ENCODE results near the gene DAPL1. TPM values are rescaled to one million over a fixed set of nuclear protein-coding genes. Genes with fewer than 3 reads are reported as not detected.

DAPL1 gene
- total RNA-seq, 2 experiments from 2014 or later = not detected

DNA sequence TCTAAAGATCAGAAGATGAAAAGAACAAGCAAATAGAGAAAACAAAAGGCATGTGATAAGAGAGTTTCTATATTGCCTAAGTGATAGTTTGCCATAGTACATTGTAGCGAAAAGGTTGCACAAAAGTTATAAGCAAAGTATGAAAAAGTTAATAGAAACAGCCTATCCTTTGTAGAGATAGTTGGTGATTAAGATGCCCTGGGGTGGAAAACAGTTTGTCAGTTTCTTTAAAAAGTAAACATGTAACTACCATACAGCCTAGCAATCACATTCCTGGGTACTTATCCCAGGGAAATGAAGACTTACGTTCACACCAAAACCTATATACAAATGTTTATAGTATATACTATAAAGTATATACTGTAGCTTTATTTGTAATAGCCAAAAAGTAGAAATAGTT, 16.9 kb upstream of the DAPL1 start:
- DNase-seq (no peak), ATAC-seq (no peak)
- H3K27me3 Mint-ChIP-seq = peaks cover 7% of the 10 kb centered on the region
- ChIA-PET CTCF (no interaction called here), POLR2A (no interaction called here)
- H3K9me3 Mint-ChIP-seq (ENCODE audit: low read depth) = no peaks in the 10 kb centered on the region
- H3K4me1 Mint-ChIP-seq = no peaks in the 10 kb centered on the region
- no peak overlapping the region for H3K27ac Mint-ChIP-seq
- intact Hi-C loops (cut with DNase I, micrococcal nuclease) = no loop called here
- no peaks in the 10 kb centered on the region for H3K36me3 Mint-ChIP-seq (ENCODE audit: low read depth)
- H3K4me3 Mint-ChIP-seq = no peak overlapping the region

DNA sequence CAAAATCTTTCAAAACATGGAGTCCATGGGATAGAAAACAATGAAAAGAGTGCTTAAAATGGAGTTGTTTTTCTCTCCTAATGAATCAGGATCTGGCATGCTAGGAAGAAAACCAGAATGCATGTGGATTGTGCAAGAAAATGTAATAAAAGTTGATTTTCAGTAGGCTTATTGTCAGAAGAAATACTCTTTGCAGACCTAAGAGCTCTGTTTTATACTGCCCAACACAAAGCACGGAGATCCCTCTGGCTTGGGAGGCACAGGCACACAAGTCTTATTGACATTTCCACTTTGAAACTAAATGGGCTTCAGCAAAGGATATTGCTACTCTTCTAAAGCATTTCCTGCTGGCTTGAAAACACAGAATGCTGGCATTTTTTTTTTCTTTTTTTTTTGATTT, 15.5 kb upstream of the DAPL1 start:
- Mint-ChIP-seq H3K36me3 (ENCODE audit: low read depth) (no peaks in the 10 kb centered on the region), H3K9me3 (ENCODE audit: low read depth) (no peaks in the 10 kb centered on the region), H3K4me3 (no peak overlapping the region), H3K4me1 (no peaks in the 10 kb centered on the region), H3K27ac (no peak overlapping the region), H3K27me3 (peaks cover 9% of the 10 kb centered on the region)
- DNase-seq (no peak), ATAC-seq (no peak)
- ChIA-PET CTCF (interaction anchor here (0.7 kb wide), 1 partner anchor 604 kb away, joined by 3 read pairs; no protein-coding TSS in a partner anchor), POLR2A (no interaction called here)
- intact Hi-C loops (cut with DNase I, micrococcal nuclease) = no loop called here

GRCh38 chr2:158781353-158781961, 13.7 kb upstream of the DAPL1 start:
- Mint-ChIP-seq H3K9me3 (ENCODE audit: low read depth) (no peaks in the 10 kb centered on the region), H3K36me3 (ENCODE audit: low read depth) (no peaks in the 10 kb centered on the region), H3K4me1 (no peaks in the 10 kb centered on the region), H3K27ac (no peak overlapping the region), H3K27me3 (peaks cover 12% of the 10 kb centered on the region), H3K4me3 (no peak overlapping the region)
- POLR2A ChIA-PET = no interaction called here
- intact Hi-C loops (cut with DNase I, micrococcal nuclease) = no loop called here
- ATAC-seq (no peak), DNase-seq (no peak)
- CTCF ChIA-PET = no interaction called here

GRCh38 chr2:158782136-158782535, 13.0 kb upstream of the DAPL1 start:
- H3K27ac Mint-ChIP-seq = no peak overlapping the region
- DNase-seq (no peak), ATAC-seq (no peak)
- intact Hi-C loops (cut with DNase I, micrococcal nuclease) = no loop called here
- H3K27me3 Mint-ChIP-seq = peaks cover 12% of the 10 kb centered on the region
- H3K4me1 Mint-ChIP-seq = no peaks in the 10 kb centered on the region
- ChIA-PET CTCF (interaction anchor here (0.6 kb wide), 1 partner anchor 366 kb away, joined by 4 read pairs; no protein-coding TSS in a partner anchor), POLR2A (no interaction called here)
- no peaks in the 10 kb centered on the region for H3K9me3 Mint-ChIP-seq (ENCODE audit: low read depth)
- H3K36me3 Mint-ChIP-seq (ENCODE audit: low read depth) = no peaks in the 10 kb centered on the region
- H3K4me3 Mint-ChIP-seq = no peak overlapping the region

DNA sequence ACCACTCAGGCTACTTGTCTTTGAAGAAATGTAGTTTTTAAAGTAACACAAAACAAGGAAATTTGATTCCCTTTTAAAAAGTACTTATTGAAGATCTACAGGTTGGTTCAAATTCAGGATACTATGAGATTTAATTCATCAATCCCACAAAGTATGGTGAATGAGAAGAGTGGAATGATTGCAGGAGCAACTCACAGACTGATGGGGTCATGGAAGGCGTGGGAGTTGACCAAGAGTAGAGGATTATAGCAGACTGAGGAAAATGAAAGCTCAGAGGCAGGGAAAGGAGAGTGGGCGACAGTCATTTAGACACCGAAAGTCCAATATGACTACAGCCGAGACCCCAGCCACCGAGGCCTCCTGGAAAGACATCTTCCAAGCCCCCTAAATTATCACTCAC, 12.5 kb upstream of the DAPL1 start:
- peaks cover 12% of the 10 kb centered on the region for H3K27me3 Mint-ChIP-seq
- intact Hi-C loops (cut with DNase I, micrococcal nuclease) = no loop called here
- ATAC-seq (no peak), DNase-seq (no peak)
- H3K27ac Mint-ChIP-seq = no peak overlapping the region
- no peaks in the 10 kb centered on the region for H3K36me3 Mint-ChIP-seq (ENCODE audit: low read depth)
- no peaks in the 10 kb centered on the region for H3K4me1 Mint-ChIP-seq
- H3K4me3 Mint-ChIP-seq = no peak overlapping the region
- ChIA-PET POLR2A (no interaction called here), CTCF (interaction anchor here (0.6 kb wide), 1 partner anchor 365 kb away, joined by 4 read pairs; no protein-coding TSS in a partner anchor)
- H3K9me3 Mint-ChIP-seq (ENCODE audit: low read depth) = no peaks in the 10 kb centered on the region

- H3K9me3 Mint-ChIP-seq (ENCODE audit: low read depth) = no peaks in the 10 kb centered on the region
- H3K4me3 Mint-ChIP-seq = no peak overlapping the region
- intact Hi-C loops (cut with DNase I, micrococcal nuclease) = no loop called here
- H3K36me3 Mint-ChIP-seq (ENCODE audit: low read depth) = no peaks in the 10 kb centered on the region
- DNase-seq (no peak), ATAC-seq (no peak)
- peaks cover 12% of the 10 kb centered on the region for H3K27me3 Mint-ChIP-seq
- no peaks in the 10 kb centered on the region for H3K4me1 Mint-ChIP-seq
- CTCF ChIA-PET = no interaction called here
- POLR2A ChIA-PET = no interaction called here
- H3K27ac Mint-ChIP-seq = no peak overlapping the region
Measured at GRCh38 chr2:158783923-158784322, 11.2 kb upstream of the DAPL1 start.

DNA sequence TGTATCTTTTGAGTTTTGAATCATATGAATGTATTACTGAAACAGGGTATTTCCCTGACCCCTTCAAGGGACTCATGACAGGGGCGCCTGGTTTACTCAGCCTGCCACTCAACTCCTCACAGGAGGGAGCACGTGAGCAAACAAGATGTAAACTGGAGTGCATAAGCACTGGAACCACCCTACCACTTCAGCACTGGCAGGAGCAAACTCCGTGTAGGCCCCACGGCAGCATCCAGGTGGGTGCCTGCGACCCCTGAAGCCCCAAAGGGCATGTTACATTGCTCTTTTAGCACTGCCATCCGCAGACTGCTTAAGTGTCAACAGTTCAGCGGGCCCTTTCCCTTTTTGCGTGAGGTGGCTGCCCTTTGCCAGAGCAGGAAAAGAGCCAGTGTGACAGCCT, 8.2 kb upstream of the DAPL1 start:
- ATAC-seq (no peak), DNase-seq (no peak)
- ChIA-PET CTCF (no interaction called here), POLR2A (no interaction called here)
- Mint-ChIP-seq H3K4me3 (no peak overlapping the region), H3K4me1 (no peaks in the 10 kb centered on the region), H3K27ac (no peak overlapping the region), H3K36me3 (ENCODE audit: low read depth) (no peaks in the 10 kb centered on the region), H3K27me3 (peaks cover 7% of the 10 kb centered on the region), H3K9me3 (ENCODE audit: low read depth) (no peaks in the 10 kb centered on the region)
- intact Hi-C loops (cut with DNase I, micrococcal nuclease) = no loop called here

GRCh38 chr2:158788951-158789350, 6.2 kb upstream of the DAPL1 start:
- Mint-ChIP-seq H3K4me3 (no peak overlapping the region), H3K27me3 (peaks cover 8% of the 10 kb centered on the region), H3K27ac (no peak overlapping the region), H3K9me3 (ENCODE audit: low read depth) (no peaks in the 10 kb centered on the region), H3K4me1 (no peaks in the 10 kb centered on the region), H3K36me3 (ENCODE audit: low read depth) (no peaks in the 10 kb centered on the region)
- ChIA-PET POLR2A (no interaction called here), CTCF (no interaction called here)
- ATAC-seq (no peak), DNase-seq (no peak)
- intact Hi-C loops (cut with DNase I, micrococcal nuclease) = no loop called here

DNA sequence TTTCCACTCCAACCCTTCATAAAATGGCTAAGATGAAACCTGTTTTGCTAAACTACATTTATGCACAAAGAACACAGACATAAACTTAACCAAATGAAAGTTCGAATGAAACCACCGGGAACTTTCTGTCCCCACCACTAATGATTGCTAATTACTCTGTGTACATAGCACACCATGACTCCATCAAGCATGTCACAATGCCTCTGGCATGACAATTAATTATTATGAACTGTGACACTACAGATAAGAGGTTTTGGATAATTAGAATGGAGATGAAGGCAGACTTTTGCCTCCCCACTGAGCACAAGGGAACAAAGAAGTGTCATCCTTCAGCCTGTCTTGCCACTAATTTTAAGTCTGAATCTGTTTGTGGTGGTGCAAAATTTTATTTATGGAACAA, 1.5 kb downstream of the DAPL1 start:
- intact Hi-C loops (cut with DNase I, micrococcal nuclease) = no loop called here
- Mint-ChIP-seq H3K4me1 (peaks cover 2% of the 10 kb centered on the region), H3K9me3 (ENCODE audit: low read depth) (no peaks in the 10 kb centered on the region), H3K27ac (no peak overlapping the region), H3K36me3 (ENCODE audit: low read depth) (no peaks in the 10 kb centered on the region), H3K27me3 (peaks cover 12% of the 10 kb centered on the region), H3K4me3 (no peak overlapping the region)
- ChIA-PET POLR2A (no interaction called here), CTCF (interaction anchor here (0.8 kb wide), 1 partner anchor 43 kb away, joined by 3 read pairs; no protein-coding TSS in a partner anchor)
- ATAC-seq = no peak
- no peak for DNase-seq

GRCh38 chr2:158797963-158798700, 3.0 kb downstream of the DAPL1 start:
- Mint-ChIP-seq H3K4me1 (peaks cover 2% of the 10 kb centered on the region), H3K27me3 (peaks cover 12% of the 10 kb centered on the region), H3K36me3 (ENCODE audit: low read depth) (no peaks in the 10 kb centered on the region), H3K9me3 (ENCODE audit: low read depth) (no peaks in the 10 kb centered on the region), H3K4me3 (no peak overlapping the region), H3K27ac (no peak overlapping the region)
- ChIA-PET POLR2A (no interaction called here), CTCF (no interaction called here)
- no peak for DNase-seq
- no peak for ATAC-seq
- intact Hi-C loops (cut with DNase I, micrococcal nuclease) = no loop called here

DNA sequence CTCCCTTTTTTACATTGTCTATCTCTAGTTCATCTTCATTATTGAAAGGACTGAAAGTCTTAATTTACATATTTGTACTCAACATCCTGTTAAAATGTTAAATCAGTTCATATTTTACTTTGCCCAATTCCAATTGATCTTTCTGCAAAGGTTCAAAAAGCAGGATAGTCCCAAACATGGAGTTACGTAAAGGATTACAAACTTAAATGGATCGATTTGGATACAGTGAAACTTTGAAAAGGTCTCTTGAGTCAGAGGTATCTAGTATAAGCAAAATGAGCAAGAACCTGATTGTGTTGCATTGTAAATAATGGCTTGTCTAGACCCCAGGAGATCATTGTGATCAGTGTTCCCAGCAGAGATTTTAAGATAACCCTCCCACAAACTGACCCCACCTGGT, 4.1 kb downstream of the DAPL1 start:
- ATAC-seq (no peak), DNase-seq (no peak)
- no peaks in the 10 kb centered on the region for H3K9me3 Mint-ChIP-seq (ENCODE audit: low read depth)
- intact Hi-C loops (cut with DNase I, micrococcal nuclease) = no loop called here
- ChIA-PET POLR2A (no interaction called here), CTCF (no interaction called here)
- H3K4me3 Mint-ChIP-seq = no peak overlapping the region
- no peaks in the 10 kb centered on the region for H3K36me3 Mint-ChIP-seq (ENCODE audit: low read depth)
- H3K27ac Mint-ChIP-seq = no peak overlapping the region
- H3K27me3 Mint-ChIP-seq = peaks cover 7% of the 10 kb centered on the region
- peaks cover 2% of the 10 kb centered on the region for H3K4me1 Mint-ChIP-seq

DNA sequence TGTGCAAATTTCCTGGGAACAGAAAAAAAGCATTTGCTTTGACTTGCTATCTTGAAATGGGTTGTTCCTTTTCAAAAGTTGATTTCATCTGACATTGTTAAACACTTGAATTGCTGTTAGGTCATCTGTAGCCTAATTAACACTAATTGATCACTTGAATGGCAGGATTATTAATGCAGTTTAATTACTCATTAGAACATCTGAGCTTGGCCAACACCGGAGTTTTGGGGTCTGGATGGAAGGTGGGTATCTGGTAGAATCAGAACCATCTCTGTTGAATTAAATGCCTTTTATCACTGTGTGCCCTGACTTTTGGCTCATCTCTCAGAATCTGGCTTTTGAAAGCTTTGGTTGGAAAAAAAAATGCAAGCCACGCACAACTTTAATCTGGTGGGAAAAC, 8.4 kb downstream of the DAPL1 start:
- no peak overlapping the region for H3K4me3 Mint-ChIP-seq
- no peaks in the 10 kb centered on the region for H3K9me3 Mint-ChIP-seq (ENCODE audit: low read depth)
- DNase-seq = no peak
- peaks cover 4% of the 10 kb centered on the region for H3K27me3 Mint-ChIP-seq
- no peaks in the 10 kb centered on the region for H3K4me1 Mint-ChIP-seq
- ChIA-PET POLR2A (no interaction called here), CTCF (interaction anchor here (0.6 to 1.1 kb wide), 2 partner anchors 71 to 1574 kb away, joined by 3 read pairs; no protein-coding TSS in a partner anchor)
- no peak for ATAC-seq
- intact Hi-C loops (cut with DNase I, micrococcal nuclease) = no loop called here
- no peak overlapping the region for H3K27ac Mint-ChIP-seq
- no peaks in the 10 kb centered on the region for H3K36me3 Mint-ChIP-seq (ENCODE audit: low read depth)

All from activated CD4-positive, alpha-beta T cell treated with anti-CD3 and anti-CD28 coated beads for 36 hours (primary cell).